DND-41 (cell line): ENCODE measurements around the gene CSF2.

ENCODE experiments used
- EZH2 ChIP-seq: IDR thresholded peaks from 3 replicates; pipeline ENCODE4 v1.6.1; 2012; ENCODE audit warnings: borderline replicate concordance, low read depth, mild to moderate bottlenecking, moderate library complexity, low read length, inconsistent platforms; ENCODE audit not compliant: severe bottlenecking
- TF ChIP-seq, protein P1 (sequence below): IDR thresholded peaks from 2 replicates; pipeline ENCODE4 v1.5.1; 2012; ENCODE audit warnings: borderline replicate concordance, low read length, moderate library complexity, mild to moderate bottlenecking; ENCODE audit not compliant: poor library complexity, severe bottlenecking; ENCODE audit errors: extremely low read depth

DNA sequence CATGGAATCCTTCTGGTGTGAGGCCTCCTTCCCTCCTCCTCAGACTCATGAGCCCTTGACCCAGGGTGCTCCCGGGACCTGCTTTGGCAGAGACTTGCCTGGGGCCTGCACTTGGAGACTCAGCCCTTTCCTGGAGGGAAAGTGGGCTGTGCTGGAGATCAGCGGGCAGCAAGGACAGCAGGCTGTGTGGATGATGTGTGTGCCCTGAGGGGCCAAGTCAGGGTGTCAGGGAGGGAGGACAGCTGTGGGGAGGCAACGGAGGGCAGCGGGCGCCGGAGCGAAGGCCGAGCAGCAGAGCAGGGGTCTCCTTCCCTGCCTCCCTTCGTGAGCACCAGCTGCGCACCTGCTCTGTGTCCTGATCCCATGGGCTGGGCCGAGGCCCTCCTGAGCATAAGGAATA lies 6.1 kb upstream of the CSF2 start:
- TF ChIP-seq, protein P1, sequence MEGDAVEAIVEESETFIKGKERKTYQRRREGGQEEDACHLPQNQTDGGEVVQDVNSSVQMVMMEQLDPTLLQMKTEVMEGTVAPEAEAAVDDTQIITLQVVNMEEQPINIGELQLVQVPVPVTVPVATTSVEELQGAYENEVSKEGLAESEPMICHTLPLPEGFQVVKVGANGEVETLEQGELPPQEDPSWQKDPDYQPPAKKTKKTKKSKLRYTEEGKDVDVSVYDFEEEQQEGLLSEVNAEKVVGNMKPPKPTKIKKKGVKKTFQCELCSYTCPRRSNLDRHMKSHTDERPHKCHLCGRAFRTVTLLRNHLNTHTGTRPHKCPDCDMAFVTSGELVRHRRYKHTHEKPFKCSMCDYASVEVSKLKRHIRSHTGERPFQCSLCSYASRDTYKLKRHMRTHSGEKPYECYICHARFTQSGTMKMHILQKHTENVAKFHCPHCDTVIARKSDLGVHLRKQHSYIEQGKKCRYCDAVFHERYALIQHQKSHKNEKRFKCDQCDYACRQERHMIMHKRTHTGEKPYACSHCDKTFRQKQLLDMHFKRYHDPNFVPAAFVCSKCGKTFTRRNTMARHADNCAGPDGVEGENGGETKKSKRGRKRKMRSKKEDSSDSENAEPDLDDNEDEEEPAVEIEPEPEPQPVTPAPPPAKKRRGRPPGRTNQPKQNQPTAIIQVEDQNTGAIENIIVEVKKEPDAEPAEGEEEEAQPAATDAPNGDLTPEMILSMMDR, result no peak
- TF ChIP-seq EZH2, result no peak
